HG03025 (cell line): ENCODE measurements around the gene TCEA3.

Experiments used
- ATAC-seq: cut with Tn5 transposase; IDR thresholded peaks from one replicate; pipeline ENCODE4 v1.9.1; 2021; ENCODE audit warnings: mild to moderate bottlenecking, moderate library complexity; ENCODE audit not compliant: unreplicated experiment, low FRiP score

TCEA3 gene

DNA sequence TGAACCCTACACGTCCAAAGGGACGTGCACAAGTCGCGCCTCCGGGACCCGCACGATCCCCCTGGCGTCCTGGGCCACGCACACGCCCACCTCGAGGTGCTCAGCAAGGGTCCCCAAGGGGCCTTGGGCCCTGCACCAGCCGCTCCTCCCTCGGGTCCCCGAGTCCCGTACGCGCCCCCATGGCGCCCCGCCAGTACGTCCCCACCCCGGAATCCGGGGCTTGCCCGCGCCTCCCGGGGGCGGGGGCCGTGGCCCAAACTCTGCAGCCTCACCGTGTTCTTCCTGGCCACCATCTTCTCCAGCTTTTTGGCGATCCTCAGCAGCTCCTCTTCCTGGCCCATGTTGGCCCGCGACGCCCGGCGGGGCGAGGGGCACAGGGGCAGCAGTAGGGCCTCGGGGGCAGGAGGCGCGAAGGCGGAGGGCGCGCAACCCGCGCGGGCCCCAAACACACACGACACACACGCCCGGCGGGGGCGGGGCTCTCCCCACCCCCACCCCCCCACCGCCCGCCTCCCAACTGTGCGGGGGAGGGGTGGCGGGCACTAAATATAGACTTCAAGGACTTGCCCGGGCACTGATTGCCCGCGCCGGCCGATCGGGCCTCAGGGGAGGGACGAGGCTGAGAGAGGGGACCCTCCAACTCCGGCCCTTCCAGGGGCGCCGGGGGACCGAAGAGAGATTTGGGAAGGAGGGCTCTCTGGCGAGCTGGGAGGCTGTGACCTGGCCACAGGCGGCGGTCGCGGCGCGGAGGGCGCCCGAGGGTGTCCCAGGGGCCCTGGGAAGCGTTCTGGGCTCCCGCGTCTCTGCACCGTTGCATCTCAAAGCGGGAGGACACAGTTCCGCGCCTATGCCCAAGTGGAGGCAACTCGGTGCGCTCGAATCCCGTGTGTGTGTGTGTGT, at the start of gene TCEA3:
Gene TCEA3 (minus strand): TSS at position 456 of the 900 bp plus-strand sequence. CDS start 115 bp downstream, at position 341.
- no peak for ATAC-seq

DNA sequence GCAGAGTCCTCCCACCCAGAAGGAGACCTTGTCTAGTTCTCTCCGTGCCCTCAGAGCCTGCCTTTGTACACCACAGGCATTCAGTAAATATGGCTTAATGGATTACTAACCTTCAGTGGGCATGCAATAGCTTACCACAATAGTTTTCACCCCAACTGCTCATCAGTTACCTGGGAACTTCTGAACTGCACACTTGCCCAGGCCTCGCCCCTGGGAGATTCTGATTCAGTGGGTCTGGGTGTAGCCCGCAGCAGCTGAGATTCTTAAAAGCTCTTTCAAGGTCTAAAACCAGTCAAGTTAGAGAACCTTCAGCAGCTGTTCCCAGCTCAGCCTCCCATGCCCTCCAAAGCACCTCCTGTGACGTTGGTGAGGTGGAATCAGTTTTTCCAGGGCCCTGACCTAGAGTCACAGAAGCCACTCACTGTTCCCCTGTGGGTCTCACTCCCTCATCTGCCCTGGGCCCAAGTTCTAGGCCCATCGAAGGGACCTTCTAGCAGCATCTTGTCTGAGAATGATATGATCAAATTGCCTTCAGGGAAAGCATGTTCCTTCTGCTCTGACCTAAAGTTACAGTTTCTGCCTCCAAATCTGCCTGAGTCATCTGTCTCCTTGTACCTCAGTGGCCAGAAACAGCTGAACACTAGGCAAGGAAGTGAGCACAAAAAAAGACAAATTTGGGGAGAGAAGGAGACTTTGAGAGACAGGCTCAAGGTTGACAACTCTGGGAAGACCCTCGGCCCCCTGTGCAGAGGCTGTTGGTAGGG, 48.7 kb upstream of the TCEA3 start:
- ATAC-seq = no peak

DNA sequence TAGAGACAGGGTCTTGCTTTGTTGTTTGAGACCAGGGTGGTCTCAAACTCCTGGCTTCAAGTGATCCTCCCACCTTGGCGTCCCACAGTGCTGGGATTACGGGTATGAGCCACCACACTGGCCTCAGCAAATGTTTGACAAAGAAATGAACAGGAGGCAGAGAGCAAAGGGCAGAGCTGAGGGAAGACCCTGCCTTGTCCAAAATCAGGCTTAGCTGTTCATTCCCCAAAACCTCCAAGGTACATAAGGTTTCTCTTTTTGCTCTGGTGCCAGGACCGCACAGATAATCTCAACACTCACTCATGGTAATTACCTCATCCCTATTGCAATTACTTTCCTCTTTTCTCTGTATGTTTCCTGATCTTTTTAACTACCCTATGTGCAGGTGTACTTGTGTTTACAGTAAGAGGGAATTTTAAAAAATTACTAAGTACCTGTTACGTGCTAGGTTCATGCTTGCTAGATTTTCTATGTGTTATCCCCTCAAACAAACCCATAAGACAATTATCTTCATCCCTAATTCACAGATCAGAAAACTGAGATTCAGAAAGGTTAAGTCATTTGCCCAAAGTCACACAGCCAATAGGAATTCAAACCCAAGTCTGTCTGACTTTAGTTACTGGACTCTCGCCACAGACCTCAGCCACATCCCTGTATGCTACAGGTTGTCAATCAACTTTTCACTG, 47.9 kb upstream of the TCEA3 start:
- no peak for ATAC-seq

DNA sequence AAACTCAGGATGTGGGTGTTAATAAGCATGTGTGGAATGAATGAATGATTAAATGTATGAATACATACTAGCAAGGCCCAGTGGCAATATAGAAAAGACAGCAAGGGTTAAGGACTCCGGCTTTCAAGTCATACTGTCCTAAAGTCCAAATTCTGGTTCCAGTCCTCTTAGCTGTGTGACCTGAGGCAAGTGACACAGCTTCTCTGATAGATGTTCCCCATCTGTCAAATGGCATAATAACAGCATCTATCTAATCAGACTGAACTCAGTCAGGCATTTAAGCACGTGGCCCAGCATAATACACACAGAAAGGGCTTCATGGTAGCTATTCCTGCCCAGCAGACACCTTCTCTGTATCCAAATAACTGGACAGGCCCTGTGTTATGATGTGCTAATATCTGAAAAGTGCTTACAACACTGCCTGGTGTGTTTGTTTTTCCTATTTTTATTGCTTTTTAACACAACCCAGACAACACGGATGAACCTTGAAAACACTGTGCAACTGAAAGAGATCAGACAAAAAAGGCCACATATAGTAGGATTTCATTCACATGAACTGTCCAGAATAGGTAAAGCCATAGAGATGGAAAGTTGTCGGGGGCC, 47.0 kb upstream of the TCEA3 start:
- ATAC-seq = no peak

DNA sequence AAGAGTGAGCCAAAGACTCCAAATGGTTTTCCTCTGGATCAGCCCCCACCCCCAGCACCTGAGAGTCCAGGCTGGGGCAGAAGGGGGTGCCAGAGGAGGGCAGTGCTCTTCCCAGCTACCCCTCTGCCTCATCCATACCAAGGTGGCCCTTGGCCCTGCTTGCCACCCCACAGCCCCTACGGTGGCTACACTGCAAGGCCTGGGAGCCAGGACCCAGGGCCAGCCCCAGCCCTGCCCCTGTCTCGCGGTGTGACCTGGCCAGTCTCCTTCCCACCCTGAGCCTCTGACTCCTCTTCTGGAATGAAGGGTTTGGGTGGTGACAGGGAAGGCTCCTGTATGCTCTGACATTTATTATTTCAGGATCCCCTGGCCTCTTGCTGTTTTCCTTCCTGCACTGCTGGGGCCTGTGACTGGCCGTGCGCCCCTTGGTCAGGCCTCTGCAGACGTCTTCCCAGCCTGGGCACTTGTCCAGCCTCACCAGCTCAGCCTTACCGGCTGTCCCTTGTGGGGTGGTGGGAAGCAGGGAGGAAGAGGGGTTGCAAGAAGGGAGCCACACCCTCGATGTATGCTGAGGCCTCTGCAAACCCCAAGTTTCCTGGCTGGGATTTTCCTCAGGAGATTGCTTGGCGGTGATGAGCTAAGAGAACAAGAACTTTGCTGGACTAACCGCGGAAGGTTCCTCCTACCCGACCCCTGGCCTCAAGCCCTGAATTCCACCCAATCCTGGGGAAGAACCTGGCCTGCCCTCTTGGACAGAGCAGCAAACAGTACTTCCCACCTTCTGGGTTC, 45.9 kb upstream of the TCEA3 start:
- ATAC-seq = no peak

DNA sequence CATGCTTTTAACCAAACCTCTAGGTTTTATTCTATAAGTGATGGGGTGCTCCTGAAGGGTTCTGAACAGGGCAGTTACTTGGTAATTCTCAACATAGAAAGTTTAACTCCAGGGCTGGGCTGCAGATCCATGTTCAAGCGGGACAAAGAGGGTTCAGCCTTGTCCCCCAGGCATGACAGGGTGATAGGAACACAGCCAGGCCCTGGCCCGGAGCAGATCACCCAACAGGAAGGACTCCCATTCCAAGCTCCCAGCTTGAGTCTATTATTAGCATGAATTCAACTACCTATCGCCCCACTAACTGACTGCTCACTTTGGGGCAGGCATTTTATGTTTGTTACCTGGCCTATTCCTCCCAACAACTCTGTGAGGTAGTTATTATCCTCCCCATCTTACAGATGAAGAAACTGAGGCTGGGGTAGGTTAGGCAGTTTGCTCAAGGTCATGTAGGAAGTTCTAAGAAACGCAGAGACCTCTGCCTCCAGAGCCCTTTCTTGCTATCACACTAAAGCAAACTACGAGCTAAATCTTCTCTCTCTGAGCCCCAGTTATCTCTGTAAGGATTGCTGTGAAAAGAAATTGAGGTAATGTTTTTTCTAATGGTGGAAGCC, 44.9 kb upstream of the TCEA3 start:
- ATAC-seq = no peak

DNA sequence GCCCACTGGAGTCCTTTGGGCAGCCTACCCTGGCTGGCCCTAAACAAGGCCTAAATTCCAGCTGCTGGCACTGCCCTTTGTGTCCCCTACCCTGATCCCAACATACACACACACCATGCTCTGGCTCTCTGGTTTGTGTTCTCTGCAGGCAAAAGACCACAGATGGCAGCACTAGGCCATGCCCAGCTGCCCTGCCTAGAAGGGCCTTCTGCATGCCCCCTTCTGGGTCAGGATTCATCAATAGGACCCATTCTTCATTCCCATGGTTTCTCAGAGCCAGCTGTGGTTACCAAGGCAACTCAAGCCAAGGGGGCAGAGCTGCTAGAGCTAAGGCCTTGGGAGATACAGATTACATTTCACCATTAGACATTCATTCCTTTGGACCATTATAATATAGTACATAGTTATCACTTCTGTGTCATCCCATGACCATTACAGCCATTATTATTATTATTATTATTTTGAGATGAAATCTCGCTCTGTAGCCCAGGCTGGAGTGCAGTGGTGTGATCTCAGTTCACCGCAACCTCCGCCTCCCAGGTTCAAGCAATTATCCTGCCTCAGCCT, 42.0 kb upstream of the TCEA3 start:
- no peak for ATAC-seq

DNA sequence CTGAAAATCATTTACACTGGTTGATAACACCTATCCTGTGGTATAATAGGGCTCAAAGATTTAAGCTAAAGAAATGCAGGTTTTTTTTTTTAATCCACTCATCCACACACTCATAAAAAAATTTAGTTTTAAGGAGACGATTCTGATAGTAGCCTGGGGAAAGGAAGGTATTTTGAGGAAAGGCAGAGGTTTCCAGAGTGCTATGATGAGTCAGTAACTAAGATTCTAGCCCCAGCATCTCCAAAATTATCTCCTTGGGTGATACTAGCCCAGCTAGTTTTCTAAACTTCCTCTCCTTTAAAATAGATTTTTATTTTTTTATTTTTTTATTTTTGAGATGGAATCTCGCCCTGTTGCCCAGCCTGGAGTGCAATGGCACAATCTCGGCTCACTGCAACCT, 38.7 kb upstream of the TCEA3 start:
- no peak for ATAC-seq

DNA sequence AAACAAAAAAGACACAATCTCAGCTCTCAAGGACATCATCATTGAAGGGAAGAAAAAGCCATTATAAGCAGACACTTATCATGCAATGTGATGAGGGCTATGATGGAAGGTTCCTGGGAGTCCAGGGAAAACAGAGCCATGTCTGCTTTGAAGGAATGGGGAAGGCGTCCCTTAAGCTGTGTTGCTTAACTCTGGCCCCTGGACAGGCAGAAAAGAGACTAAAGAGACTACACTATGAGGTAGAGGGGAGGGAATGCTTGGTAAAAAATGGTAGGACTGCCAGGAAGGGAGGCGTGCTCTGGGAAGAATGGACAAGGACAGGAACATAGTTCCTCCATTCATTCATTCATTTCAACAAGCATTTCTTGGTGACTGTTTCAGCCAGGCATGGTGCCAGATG, 38.2 kb upstream of the TCEA3 start:
- ATAC-seq = no peak

DNA sequence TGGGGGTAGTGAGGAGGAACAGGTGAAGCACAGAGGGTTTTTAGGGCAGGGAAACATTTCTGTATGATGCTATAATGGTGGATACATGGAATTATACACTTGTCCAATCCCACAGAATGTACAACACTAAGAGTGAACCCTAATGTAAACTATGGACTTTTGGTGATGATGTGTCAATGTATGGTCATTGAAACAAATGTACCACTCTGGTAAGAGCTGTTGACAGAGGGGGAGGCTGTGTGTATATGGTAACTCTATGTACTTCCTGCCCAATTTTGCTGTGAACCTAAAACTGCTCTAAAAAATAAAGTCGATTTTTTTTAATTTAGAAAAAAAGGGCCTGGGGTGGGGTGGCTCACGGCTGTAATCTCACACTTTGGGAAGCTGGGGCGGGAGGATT, 36.5 kb upstream of the TCEA3 start:
- ATAC-seq = no peak

DNA sequence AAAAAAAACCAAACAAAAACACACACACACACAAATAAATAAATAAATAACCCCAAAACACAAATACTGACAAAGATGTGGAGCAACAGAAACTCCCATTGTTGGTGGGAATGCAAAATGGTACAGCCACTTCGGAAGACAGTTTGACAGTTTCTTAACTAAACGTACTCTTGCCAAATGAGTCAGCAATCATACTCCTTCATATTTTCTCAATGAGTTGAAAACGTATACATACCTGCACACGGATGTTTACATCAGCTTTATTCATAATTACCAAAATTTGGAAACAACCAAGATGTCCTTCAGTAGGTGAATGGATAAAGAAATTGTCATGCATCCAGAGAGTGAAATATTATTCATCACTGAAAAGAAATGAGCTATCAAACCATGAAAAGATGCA, 36.0 kb upstream of the TCEA3 start:
- ATAC-seq = no peak

DNA sequence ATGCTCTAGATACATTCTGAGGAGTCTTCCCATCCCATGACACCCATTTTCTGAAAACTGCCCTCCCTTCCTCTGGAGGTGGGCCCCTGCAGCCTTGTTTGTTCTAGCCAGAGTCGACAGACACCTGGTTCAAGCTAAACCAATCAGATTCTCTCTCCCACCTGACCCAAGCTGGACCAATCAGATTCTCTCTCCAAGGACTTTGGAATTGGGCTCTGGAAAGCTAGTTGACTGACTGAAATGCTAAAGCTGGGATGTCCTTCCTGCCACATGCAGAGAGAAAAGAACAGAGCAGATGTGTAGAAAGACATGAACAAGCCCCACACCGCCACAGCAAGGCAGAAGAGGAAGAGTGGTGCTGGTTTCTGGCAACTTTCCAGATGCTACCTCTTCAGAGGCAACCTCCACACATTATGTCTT, 34.8 kb upstream of the TCEA3 start:
- ATAC-seq = no peak

DNA sequence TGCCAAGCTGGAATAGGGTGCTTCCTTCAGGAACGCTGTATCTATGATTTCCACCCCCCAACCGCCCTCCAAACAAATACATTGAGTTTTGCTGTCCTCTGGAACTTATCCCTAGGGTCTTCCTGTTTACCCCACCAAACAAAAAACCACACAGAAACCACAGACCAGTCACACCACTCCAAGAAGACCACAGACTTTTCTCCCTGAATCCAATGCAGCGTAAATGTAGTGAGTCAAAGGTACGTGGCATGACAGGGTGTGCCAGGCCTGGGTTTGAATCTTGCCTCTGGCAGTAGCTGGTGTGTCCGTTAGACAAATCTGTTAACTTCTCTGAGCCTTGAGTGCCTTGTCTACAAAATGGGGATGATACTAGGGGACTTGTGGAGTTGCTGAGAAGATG, 31.7 kb upstream of the TCEA3 start:
- ATAC-seq = no peak

DNA sequence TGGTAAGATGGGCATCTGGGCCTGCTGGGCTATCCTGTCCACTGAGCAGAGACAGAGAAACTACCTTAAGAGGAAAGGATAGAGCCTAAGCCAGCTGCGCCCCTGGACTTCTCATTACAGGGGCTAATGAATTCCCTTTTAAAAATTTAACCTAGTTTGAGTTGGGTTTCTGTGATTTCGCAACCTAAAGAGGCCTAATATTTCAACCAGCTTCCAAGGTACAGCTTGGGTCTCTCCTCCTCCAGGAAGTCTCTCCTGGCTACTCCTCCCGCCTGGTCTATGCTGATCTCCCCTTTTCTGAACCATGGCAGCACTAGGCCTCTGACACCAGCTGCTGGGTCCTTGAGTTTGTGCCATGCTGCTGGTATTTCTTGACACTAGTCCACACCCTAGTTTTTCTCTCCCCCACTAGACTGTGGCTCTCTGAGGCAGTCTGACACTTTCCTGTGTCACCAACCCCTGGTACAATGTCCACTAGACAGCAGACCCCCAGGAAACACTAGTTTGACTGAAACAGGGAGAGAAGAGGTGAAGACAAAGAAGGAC, 29.0 kb upstream of the TCEA3 start:
- ATAC-seq = no peak

DNA sequence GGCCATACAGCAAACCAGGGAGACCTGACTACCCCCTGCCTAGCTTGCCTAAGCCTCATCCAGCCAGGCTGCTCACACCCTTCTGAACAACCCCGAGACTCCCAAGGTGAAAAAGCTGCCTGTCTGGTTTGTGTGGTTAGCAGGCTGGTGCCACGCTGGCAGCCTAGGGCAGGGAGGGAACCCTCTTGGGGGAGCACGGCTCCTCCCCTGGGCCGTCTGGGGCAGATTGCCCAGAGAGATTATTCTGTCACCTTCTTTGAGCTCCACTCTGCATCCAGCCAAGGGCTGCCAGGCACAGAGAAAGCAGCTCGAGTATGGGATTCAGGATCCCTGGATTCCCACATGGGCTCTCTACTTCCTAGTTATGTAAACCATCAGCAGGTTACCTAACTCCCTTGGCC, 27.5 kb upstream of the TCEA3 start:
- ATAC-seq = no peak

DNA sequence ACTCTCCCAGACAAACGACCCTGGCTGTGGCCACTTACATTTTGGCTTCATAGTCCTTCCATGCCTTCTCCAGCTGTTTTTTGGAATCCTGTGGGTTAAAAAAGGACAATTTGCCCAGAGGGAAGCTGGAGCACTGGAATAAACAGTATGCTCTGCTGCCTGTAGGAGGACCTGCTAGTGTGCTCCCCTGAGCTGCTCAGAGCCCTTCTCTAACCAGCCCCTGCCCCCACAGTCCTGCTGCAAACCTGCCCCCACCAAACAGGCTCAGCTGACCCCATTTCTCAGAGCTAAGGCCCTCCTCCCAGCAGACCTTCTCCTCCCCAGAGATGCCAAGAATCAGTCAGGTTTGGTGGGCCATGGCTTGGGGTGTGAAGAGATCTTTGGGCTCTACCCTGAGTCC, 26.9 kb upstream of the TCEA3 start:
- ATAC-seq = no peak

DNA sequence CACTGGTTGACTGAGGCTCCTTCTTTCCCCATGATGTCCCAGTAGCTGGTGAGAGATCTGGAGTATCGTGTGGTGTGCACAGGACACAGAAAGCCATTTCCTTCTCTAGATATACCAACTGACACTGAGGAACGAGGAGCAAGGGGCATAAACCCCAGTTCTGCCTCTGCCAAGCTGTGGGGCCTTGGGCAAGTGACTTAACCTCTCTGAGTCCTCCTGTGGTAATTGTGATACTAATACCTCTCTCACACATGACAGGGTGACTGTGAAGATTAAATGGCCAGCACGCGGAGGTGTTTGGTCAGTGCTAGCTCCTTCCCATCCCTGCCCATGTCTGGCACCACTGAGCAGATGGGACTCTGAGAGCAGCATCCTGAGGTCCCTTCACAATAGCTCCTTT, 26.3 kb upstream of the TCEA3 start:
- ATAC-seq = no peak

DNA sequence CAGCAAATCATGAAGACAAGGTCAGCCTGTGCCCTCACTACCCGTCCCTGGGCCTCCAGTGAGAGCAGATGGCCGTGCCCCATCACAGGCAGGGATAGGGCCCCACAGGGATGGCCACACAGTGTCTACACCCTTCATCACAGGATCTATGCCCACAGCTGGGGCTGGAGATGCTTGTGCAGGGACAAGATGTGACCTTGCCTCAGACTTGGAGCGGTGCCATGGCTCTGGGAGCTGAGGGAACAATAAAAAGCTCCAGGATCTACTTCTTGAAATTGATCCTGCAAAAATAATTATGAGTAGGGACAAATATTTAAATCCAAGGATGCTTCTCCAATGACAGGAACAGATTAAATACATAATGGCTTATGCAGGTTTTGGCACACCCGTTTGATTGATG, 25.4 kb upstream of the TCEA3 start:
- ATAC-seq = no peak

DNA sequence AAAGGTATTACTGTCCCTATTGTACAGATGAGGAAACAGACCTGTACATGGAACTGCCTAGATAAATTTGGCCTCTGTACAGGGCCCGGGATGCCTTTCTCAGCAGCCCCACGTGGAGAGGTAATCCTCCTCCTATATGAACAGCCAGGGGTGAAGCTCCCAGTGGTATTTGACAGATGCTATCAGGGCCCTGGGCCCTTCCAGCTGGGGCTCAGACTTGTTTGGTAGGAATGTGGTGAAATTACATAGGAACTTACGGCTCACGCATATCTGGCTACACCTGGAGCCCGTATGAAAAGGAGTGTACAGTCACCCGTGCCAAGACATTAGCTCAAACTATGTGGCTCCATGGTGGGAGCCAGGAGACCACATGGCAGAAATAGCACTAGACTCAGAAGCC, 24.8 kb upstream of the TCEA3 start:
- ATAC-seq = no peak
